Liver (tissue), 9 donors: ENCODE results near the gene RRAS2. TPM values are rescaled to one million over a fixed set of nuclear protein-coding genes. Genes with fewer than 3 reads are reported as not detected.

Source experiments
- DNase-seq: peaks from one replicate; pipeline ENCODE4 v3.0.0-alpha.2; 2017; ENCODE audit warnings: low spot score
- H3K27ac ChIP-seq, 2 donors: one replicate each; pipeline ENCODE4 v1.7.0; 2013; ENCODE audit warnings: inconsistent platforms in 2 of 2, low read length in 2 of 2, control low read depth in 1 of 2, low read depth in 1 of 2, mild to moderate bottlenecking in 1 of 2
- H3K27me3 ChIP-seq, 4 donors: one replicate each; pipeline versions ENCODE4 v1.6.1 to v1.7.0; 2013; ENCODE audit warnings: low read length in 3 of 4, inconsistent platforms in 1 of 4, mild to moderate bottlenecking in 1 of 4, moderate library complexity in 1 of 4; ENCODE audit not compliant: control insufficient read depth in 4 of 4, insufficient read depth in 4 of 4
- H3K36me3 ChIP-seq, 4 donors: one replicate each; pipeline versions ENCODE4 v1.6.1 to v1.7.0; 2013; ENCODE audit warnings: low read length in 3 of 4, mild to moderate bottlenecking in 3 of 4, low read depth in 1 of 4, moderate library complexity in 1 of 4; ENCODE audit not compliant: control insufficient read depth in 4 of 4, insufficient read depth in 3 of 4
- H3K4me1 ChIP-seq, 4 donors: one replicate each; pipeline versions ENCODE4 v1.6.1 to v1.7.0; 2013; ENCODE audit warnings: low read length in 3 of 4, mild to moderate bottlenecking in 3 of 4, moderate library complexity in 1 of 4; ENCODE audit not compliant: control insufficient read depth in 4 of 4, insufficient read depth in 4 of 4
- H3K4me3 ChIP-seq, 3 donors: one replicate each; pipeline versions ENCODE4 v1.6.1 to v1.7.0; 2013; ENCODE audit warnings: low read length in 3 of 3, control low read depth in 1 of 3, low read depth in 1 of 3, mild to moderate bottlenecking in 1 of 3
- H3K9ac ChIP-seq, 2 donors: one replicate each; pipeline ENCODE4 v1.7.0; 2013; ENCODE audit warnings: low read length in 2 of 2, mild to moderate bottlenecking in 2 of 2, moderate library complexity in 2 of 2, control low read depth in 1 of 2, low read depth in 1 of 2
- H3K9me3 ChIP-seq, 4 donors: one replicate each; pipeline versions ENCODE4 v1.6.1 to v1.7.0; 2013; ENCODE audit warnings: low read length in 3 of 4; ENCODE audit not compliant: control insufficient read depth in 4 of 4
- ATF3 ChIP-seq: IDR thresholded peaks from 2 replicates; pipeline ENCODE4 v1.6.1; 2016; ENCODE audit warnings: antibody characterized with exemption
- CTCF ChIP-seq: fragments of 150-350 bp; IDR thresholded peaks from 2 replicates; pipeline ENCODE4 v1.5.1; 2017; ENCODE audit warnings: improper control_type of control experiment, low read depth, low read length; ENCODE audit not compliant: missing input control
- FOXA1 ChIP-seq: IDR thresholded peaks from 2 replicates; pipeline ENCODE4 v1.6.1; 2016; ENCODE audit warnings: antibody characterized with exemption
- FOXA2 ChIP-seq: IDR thresholded peaks from 2 replicates; pipeline ENCODE4 v1.6.1; 2016; ENCODE audit warnings: antibody characterized with exemption
- GABPA ChIP-seq, 2 donors: IDR thresholded peaks in 1 of 2; conservative IDR thresholded peaks in 1 of 2; 2 replicates each; pipeline ENCODE4 v1.6.1; 2016; ENCODE audit warnings: antibody characterized with exemption in 2 of 2, mild to moderate bottlenecking in 1 of 2, moderate library complexity in 1 of 2
- HNF4A ChIP-seq, 2 donors: conservative IDR thresholded peaks; 2 replicates each; pipeline ENCODE4 v1.6.1; 2016; ENCODE audit warnings: antibody characterized with exemption in 2 of 2, mild to moderate bottlenecking in 2 of 2
- HNF4G ChIP-seq: IDR thresholded peaks from 2 replicates; pipeline ENCODE4 v1.6.1; 2016; ENCODE audit warnings: antibody characterized with exemption
- JUND ChIP-seq, 2 donors: IDR thresholded peaks; 2 replicates each; pipeline ENCODE4 v1.6.1; 2016; ENCODE audit warnings: antibody characterized with exemption in 2 of 2
- MAX ChIP-seq: IDR thresholded peaks from 2 replicates; pipeline ENCODE4 v1.6.1; 2016; ENCODE audit warnings: antibody characterized with exemption
- NR2F2 ChIP-seq: IDR thresholded peaks from 2 replicates; pipeline ENCODE4 v1.6.1; 2016; ENCODE audit warnings: antibody characterized with exemption
- RAD21 ChIP-seq, 2 donors: IDR thresholded peaks; 2 replicates each; pipeline ENCODE4 v1.6.1; 2016; ENCODE audit warnings: antibody characterized with exemption in 2 of 2, mild to moderate bottlenecking in 2 of 2
- REST ChIP-seq: IDR thresholded peaks from 2 replicates; pipeline ENCODE4 v1.6.1; 2016; ENCODE audit warnings: antibody characterized with exemption, mild to moderate bottlenecking
- RXRA ChIP-seq, 2 donors: IDR thresholded peaks; 2 replicates each; pipeline ENCODE4 v1.6.1; 2017 to 2018; ENCODE audit warnings: antibody characterized with exemption in 2 of 2, mild to moderate bottlenecking in 1 of 2
- SP1 ChIP-seq: IDR thresholded peaks from 2 replicates; pipeline ENCODE4 v1.6.1; 2018; ENCODE audit warnings: antibody characterized with exemption, mild to moderate bottlenecking
- YY1 ChIP-seq: IDR thresholded peaks from 2 replicates; pipeline ENCODE4 v1.6.1; 2016; ENCODE audit warnings: antibody characterized with exemption, mild to moderate bottlenecking
- ZBTB33 ChIP-seq: IDR thresholded peaks from 2 replicates; pipeline ENCODE4 v1.6.1; 2016; ENCODE audit warnings: antibody characterized with exemption
- polyA plus RNA-seq, 2 donors: library from polyadenylated mRNA; stranded (reverse) in 1 of 2; unstranded in 1 of 2; fragments of 200-250 nt in 1 of 2; fragments of >200 nt in 1 of 2; fragmentation: Nextera tagmentation in 1 of 2; extraction: Ambion mirVana in 1 of 2; gene quantifications; one replicate each; pipeline versions ENCODE4 v1.2.1 to v1.2.3, GENCODE V29; 2013 to 2015
- total RNA-seq, 2 donors: library from RNA; depleted of rRNA; stranded (reverse); fragments of >200 nt; gene quantifications; one replicate each; pipeline ENCODE4 v1.2.3, GENCODE V29; 2014
- donor health status: healthy.
- donor health status: healthy.
- donor health status: healthy.
- donor health status: healthy.
- donor health status: healthy.

The RRAS2 gene
- total and polyA plus RNA-seq, 4 donors, result 11.2 to 23.8 (median 17.5) TPM

- no peak for TF ChIP-seq ZBTB33
- no peak for TF ChIP-seq FOXA1
- TF ChIP-seq ATF3, result no peak
- TF ChIP-seq YY1, result no peak
These were observed 21.3 kb upstream of the RRAS2 start (continued) for GRCh38 chr11:14380125-14380936.

- Histone ChIP-seq H3K27ac (no peak overlapping the region), H3K36me3 (no peaks in the 10 kb centered on the region), H3K9ac (no peak overlapping the region), H3K4me1 (peaks cover 0 to 29% (median 17%) of the 10 kb centered on the region in 4 donors), H3K4me3 (no peak overlapping the region), H3K27me3 (no peaks in the 10 kb centered on the region), H3K9me3 (no peaks in the 10 kb centered on the region)
- TF ChIP-seq RAD21 (IDR thresholded peaks at IDR 0.05) (no peak), CTCF (no peak), MAX (no peak), FOXA2 (no peak), ATF3 (no peak), NR2F2 (no peak), YY1 (no peak), HNF4G (no peak), FOXA1 (no peak), SP1 (no peak), HNF4A (conservative IDR thresholded peaks at IDR 0.05) (no peak), GABPA (IDR thresholded peaks at IDR 0.05 in 1 of 2, conservative IDR thresholded peaks at IDR 0.05 in 1 of 2) (no peak), RXRA (IDR thresholded peaks at IDR 0.05) (no peak), ZBTB33 (no peak), JUND (IDR thresholded peaks at IDR 0.05) (no peak), REST (no peak)
- DNase-seq, result no peak
These were observed 19.2 kb upstream of the RRAS2 start for GRCh38 chr11:14378171-14378570.
